Measurements from ENCODE around the gene GNG13.

- peak in 1 of 3 donors; percentile 16 for TF ChIP-seq CTCF (IDR thresholded peaks at IDR 0.05)
- TF ChIP-seq EP300 (IDR thresholded peaks at IDR 0.05): no peak
These were observed 7.0 kb upstream of the GNG13 start for GRCh38 chr16:807347-808084.

All from ovary (tissue), 3 donors.